ENCODE results near the gene PROKR1.
"Not testable (repeated sequence)": the region's sequence is repeated elsewhere in the genome, so short reads cannot be mapped to it uniquely, and the experiment has no call there.

PROKR1 gene

GRCh38 chr2:68643011-68643873 lies at the start of gene PROKR1:
Gene PROKR1 (plus strand): TSS chr2:68643579. CDS start chr2:68645822, 2,243 bp downstream.
- no peak for DNase-seq

- DNase-seq: no peak
Measured at GRCh38 chr2:68594041-68594440, 49.3 kb upstream of the PROKR1 start.

GRCh38 chr2:68594674-68595492 lies 48.5 kb upstream of the PROKR1 start:
- DNase-seq: peak; percentile 47 to 51

DNA sequence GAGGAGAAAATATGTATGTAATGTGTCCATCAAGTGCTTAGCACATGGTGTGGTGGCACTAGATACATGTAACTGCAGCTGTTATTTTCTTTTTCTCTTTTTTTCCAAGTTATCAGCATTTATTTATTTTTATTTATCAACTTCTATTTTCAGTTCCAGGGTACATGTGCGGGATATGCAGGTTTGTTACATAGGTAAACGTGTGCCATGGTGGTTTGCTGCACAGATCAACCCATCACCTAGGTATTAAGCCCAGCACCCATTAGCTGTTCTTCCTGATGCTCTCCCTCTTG lies 47.9 kb upstream of the PROKR1 start:
- not testable (repeated sequence) for DNase-seq

DNA sequence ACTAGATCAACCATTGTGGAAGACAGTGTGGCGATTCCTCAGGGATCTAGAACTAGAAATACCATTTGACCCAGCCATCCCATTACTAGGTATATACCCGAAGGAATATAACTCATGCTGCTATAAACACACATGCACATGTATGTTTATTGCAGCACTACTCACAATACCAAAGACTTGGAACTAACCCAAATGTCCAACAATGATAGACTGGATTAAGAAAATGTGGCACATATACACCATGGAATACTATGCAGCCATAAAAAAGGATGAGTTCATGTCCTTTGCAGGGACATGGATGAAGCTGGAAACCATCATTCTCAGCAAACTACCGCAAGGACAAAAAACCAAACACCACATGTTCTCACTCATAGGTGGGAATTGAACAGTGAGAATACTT lies 42.9 kb upstream of the PROKR1 start:
- DNase-seq: not testable (repeated sequence)

DNA sequence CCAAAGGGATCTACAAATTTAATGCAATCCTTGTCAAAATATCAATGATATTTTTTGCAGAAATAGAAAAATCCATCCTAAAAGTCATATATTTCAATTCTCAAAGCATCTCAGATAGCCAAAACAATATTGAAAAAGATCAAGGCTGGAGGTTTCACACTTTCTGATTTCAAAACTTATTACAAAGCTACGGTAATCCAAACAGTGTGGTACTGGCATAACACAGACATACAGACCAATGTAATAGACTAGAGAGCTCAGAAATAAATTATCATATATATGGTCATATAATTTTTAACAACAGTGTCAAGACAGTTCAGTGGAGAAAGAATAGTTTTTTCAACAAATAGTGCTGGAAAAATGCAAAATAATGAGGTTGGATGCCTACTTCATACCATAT lies 40.3 kb upstream of the PROKR1 start:
- DNase-seq: no peak

GRCh38 chr2:68604077-68604476 lies 39.3 kb upstream of the PROKR1 start:
- DNase-seq: no peak

- no peak for DNase-seq
Measured at GRCh38 chr2:68605939-68606338, 37.4 kb upstream of the PROKR1 start.

DNA sequence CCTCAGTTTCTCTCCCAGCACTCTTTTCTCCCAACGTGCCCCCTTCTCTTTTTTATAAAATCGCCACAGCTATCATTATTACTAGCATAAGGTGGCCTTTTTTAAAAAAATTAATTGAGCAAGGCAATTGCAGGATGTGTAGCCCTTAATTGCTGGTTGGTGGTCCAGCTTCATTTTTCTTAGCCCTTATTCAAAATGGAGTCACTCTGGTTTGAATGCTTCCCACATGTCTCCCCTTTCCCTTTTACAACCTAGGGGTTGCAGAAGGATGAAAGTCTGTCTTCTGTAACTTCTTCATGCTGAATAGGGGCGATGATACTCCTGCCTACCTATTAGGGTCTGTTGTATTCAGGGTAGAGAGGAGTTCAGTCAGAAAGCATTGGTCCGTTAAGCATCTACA lies 36.6 kb upstream of the PROKR1 start:
- DNase-seq: no peak

GRCh38 chr2:68607837-68608236 lies 35.5 kb upstream of the PROKR1 start:
- no peak for DNase-seq

- DNase-seq: no peak
Measured at GRCh38 chr2:68612765-68613519, 30.4 kb upstream of the PROKR1 start.

DNA sequence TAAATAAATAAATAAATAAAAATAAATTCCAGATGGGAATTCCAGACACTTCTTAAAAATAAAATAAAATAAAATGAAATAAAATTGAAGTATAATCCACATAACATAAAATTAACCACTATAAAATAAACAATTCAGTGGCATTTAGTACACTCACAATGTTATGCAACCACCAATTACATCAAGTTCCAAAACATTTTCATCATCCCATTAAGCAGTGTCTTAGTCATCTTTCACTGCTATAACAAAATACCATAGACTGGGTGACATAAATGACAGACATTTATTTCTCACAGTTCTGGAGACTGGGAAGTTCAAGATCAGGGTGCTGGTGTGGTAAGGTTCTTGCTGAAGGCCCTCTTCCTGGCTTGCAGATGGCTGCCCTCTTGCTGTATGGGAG lies 22.6 kb upstream of the PROKR1 start:
- no peak for DNase-seq

GRCh38 chr2:68623820-68624219 lies 19.6 kb upstream of the PROKR1 start:
- DNase-seq: no peak

DNA sequence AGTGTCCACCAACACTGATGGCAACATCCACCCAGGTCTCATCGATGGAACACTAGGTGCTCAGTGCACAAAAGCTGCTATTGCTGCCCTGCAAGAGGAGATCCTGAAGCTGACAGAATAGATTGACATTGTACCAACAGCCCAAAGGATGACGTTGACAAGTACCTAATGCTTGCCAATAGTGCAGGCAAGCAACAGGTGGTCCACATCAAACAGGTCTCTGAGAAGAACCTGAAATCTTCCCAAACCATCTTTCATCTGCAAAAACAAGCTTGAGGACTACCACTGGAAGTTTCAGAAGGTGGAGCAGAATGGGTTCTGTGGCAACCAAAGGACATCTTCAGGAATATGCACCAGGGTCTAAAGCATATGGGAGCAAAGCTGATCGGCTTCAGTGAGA lies 15.8 kb upstream of the PROKR1 start:
- DNase-seq: no peak

DNA sequence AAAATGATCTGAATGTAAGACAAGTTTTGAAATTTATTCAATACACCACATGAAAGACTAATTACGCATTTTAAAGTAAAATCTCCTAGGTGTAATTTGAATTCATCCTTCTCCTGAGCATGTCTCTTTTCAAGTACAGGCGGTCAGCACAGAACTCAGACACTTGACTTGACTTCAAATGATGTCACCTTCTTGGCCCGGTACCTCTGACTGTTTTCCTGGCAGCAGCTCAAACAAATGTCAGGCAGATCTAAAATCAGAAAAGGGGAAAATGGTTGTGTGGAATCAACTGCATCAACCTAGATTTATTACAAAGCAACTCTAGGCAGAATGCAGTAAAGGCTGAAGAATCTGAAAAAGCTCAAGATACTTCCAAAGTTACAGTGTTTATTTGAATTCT lies 11.4 kb upstream of the PROKR1 start:
- DNase-seq: no peak

DNA sequence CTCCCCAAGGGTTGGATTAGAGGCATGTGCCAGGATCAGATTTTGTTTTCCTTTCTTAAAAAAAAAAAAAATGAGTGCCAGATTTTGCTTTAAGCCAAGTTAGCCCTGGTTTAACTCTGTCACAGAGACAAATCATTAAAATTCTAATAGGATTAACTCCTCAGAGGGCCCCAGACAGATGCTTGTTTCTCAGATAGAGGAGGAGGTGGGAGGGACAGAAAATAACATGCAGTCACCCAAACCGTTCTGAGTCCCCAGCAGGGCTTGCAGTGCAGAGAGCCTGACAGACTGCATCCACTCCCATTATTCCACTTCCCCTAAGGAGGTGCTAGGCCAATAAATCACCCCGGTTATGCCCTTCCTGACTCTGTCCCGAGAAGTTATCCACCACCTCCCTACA lies 6.3 kb upstream of the PROKR1 start:
- DNase-seq: no peak

DNA sequence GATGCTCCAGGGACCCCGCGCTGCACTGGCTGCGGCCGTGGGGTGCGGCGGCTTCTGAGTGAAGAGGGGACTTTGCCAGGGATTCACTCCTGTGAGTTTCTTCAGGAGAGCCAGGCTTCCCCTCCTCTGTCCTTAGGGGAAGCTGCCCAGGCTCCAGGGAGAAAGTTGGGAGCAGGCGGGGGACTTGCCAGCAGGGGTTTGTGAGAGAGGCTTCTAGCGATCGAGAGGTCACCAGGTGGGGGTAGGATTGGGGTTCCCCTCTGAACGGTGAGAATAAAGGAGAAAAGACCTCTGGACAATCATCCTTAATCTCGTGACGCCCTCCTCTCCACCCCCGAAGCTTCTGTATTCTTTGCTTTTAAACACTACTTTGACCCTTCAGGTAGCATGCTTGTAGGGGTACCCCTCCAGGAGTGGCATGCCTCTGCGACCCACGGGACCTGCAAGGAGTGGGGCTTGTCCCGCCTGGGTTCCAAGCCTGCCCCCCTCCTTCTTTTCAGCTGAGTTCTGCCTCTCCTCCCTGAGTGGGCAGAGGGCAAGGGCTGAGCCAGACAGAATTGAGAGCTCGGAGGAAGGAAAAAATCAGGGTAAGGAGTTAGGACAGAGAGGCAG lies 601 bp downstream of the PROKR1 start:
- DNase-seq: no peak

DNA sequence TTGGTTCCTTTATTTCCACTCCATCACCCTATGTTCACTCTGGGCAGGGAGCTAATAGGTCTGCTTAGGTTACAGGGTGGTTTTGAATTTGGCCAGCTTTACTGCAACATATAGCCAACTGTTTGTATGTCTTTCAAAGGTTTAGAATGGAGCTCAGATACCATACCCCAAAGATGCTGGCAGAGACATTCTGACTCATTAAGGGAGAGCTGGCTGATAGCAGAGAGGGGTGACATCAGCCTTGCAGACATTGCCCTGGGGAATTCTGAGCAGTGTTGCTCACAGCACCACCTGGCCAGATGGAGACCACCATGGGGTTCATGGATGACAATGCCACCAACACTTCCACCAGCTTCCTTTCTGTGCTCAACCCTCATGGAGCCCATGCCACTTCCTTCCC lies 2.1 kb downstream of the PROKR1 start:
- DNase-seq: no peak

DNA sequence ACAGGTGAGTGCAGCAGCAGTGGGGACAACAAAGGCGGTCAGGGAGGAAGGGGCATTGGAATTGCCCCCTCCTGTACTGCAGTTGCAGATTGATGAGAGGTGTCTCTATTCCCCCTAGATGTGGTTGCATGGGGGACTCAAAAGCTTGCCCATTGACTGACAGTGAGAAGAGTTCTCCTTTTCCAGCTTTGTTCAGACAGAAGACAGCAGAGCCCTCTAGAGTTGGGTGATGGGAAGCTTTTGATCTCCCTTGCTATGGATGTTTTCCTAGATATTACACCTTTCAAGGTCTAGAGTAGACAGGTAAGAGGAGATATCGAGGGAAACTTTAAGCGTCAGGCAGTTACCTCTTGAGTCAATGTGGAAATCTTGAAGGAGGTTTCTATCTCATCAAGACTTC lies 2.9 kb downstream of the PROKR1 start:
- DNase-seq: no peak

- DNase-seq: no peak
Measured at GRCh38 chr2:68650645-68651044, 7.3 kb downstream of the PROKR1 start.

GRCh38 chr2:68653034-68653433 lies 9.7 kb downstream of the PROKR1 start:
- no peak for DNase-seq

DNA sequence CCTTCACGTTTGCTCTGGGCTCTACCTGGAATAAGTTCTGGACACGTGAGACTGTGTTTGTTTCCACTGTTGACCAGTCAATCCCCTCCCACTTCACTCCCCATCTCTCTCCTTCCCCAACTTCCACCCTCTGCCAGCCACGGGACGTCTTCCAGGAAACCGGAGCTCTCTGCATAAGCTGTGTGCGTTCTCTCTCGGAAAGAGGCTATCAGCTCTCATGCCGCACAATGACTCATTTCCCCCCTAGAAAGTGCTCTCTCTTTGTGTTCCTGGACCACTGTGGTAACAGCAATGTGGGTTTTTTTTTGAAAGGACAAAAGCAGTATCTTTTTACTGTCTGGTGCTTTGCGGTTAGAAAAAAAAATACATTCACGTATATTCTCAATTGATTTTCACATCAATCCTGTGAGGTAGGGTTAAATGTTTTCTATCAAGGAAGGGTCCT lies 10.2 kb downstream of the PROKR1 start:
- DNase-seq: peak; percentile 28 to 33

GRCh38 chr2:68658266-68658665 lies 14.9 kb downstream of the PROKR1 start:
- DNase-seq: no peak
